GM12878 (cell line): ENCODE data around the gene SAMD4A. TPM values are rescaled to one million over a fixed set of nuclear protein-coding genes. Genes with fewer than 3 reads are reported as not detected.
A peak's percentile ranks its signal among the peaks of the same experiment; 100 is the strongest.

Experiments
- ATAC-seq: fragments of 200-7000 bp; cut with Tn5 transposase; 3 replicates; pipeline ENCODE4 v1.9.1; 2020; ENCODE audit warnings: mild to moderate bottlenecking, moderate library complexity
- BruUV-seq: library from RNA; stranded (reverse); fragments of 400-500 nt; replicated peaks from 2 replicates; lab custom pipeline; 2021; lab: Mats Ljungman, UMichigan
- CTCF ChIA-PET: fragments of 300-600 bp; sonication (Branson Sonifier 250); formaldehyde crosslinking; extraction: SDS; loops from one replicate; lab custom pipeline; 2021; ENCODE audit warnings: inconsistent platforms; lab: Yijun Ruan, JAX
- POLR2A ChIA-PET: fragments of 350-600 bp; formaldehyde crosslinking; extraction: SDS; loops from one replicate; lab custom pipeline; 2021; ENCODE audit warnings: inconsistent platforms; lab: Charles Lee
- RAD21 ChIA-PET: fragments of 300-600 bp; sonication (Branson Sonifier 250); formaldehyde crosslinking; loops from one replicate; lab custom pipeline; 2023; ENCODE audit warnings: antibody characterized with exemption; ENCODE audit not compliant: unreplicated experiment; lab: Charles Lee
- SMC1A ChIA-PET: fragments of 300-600 bp; sonication (Branson Sonifier 250); formaldehyde crosslinking; loops from one replicate; lab custom pipeline; 2023; ENCODE audit not compliant: unreplicated experiment, uncharacterized antibody; lab: Charles Lee
- DNase-seq: peaks from one replicate; pipeline ENCODE4 v3.0.0-alpha.2; 2011; ENCODE audit warnings: low read depth, low spot score
- FAIRE-seq: peaks from 3 replicates; lab custom pipeline; 2011; peaks lifted over from hg19 to GRCh38; lab: Jason Lieb, UNC
- H2AFZ ChIP-seq: 2 replicates; pipeline ENCODE4 v1.6.0; 2011; ENCODE audit warnings: low read depth, low read length, control low read depth; ENCODE audit not compliant: control insufficient read depth
- H3K27ac ChIP-seq: 2 replicates; pipeline ENCODE4 v1.5.1; 2011; ENCODE audit warnings: control low read depth; ENCODE audit not compliant: control insufficient read depth, insufficient read depth
- H3K27me3 ChIP-seq, 2 experiments: replicated peaks in 1 of 2; 2 replicates each; pipeline versions ENCODE4 v1.6.0 to v1.6.1; 2011; ENCODE audit warnings: low read length in 1 of 2; ENCODE audit not compliant: control insufficient read depth in 2 of 2, insufficient read depth in 2 of 2
- H3K36me3 ChIP-seq, 2 experiments: 2 replicates each; pipeline ENCODE4 v1.5.1; 2011; ENCODE audit warnings: low read length in 1 of 2; ENCODE audit not compliant: control insufficient read depth in 2 of 2, insufficient read depth in 2 of 2
- H3K4me1 ChIP-seq: 2 replicates; pipeline ENCODE4 v1.6.1; 2011; ENCODE audit warnings: mild to moderate bottlenecking, low read length, moderate library complexity, mixed read lengths; ENCODE audit not compliant: control insufficient read depth, insufficient read depth
- H3K4me2 ChIP-seq: 2 replicates; pipeline ENCODE4 v1.6.0; 2011; ENCODE audit warnings: control low read depth; ENCODE audit not compliant: control insufficient read depth, insufficient read depth
- H3K4me3 ChIP-seq: fragments of 200-600 bp; sonication (generic); 2 replicates; pipeline ENCODE4 v1.5.1; 2016
- H3K79me2 ChIP-seq: 2 replicates; pipeline ENCODE4 v1.6.0; 2011; ENCODE audit warnings: low read length; ENCODE audit not compliant: control insufficient read depth, insufficient read depth
- H3K9ac ChIP-seq: 2 replicates; pipeline ENCODE4 v1.8.0; 2011; ENCODE audit warnings: low read length, control low read depth, mixed read lengths; ENCODE audit not compliant: control insufficient read depth, insufficient read depth
- H3K9me3 ChIP-seq: replicated peaks from 3 replicates; pipeline ENCODE4 v1.5.1; 2011; ENCODE audit warnings: mild to moderate bottlenecking, low read length; ENCODE audit not compliant: control insufficient read depth, insufficient read depth
- H4K20me1 ChIP-seq: 2 replicates; pipeline ENCODE4 v1.6.0; 2011; ENCODE audit not compliant: control insufficient read depth, insufficient read depth
- EGR1 ChIP-seq, 2 experiments: IDR thresholded peaks; 1 replicate in 1 of 2; 2 replicates in 1 of 2; pipeline ENCODE4 v1.6.1; 2011 to 2012; ENCODE audit warnings: low read depth in 2 of 2, low read length in 2 of 2, borderline replicate concordance in 1 of 2, mild to moderate bottlenecking in 1 of 2, moderate library complexity in 1 of 2
- ESRRA ChIP-seq: IDR thresholded peaks from 2 replicates; pipeline ENCODE4 v1.6.1; 2012; ENCODE audit warnings: mild to moderate bottlenecking, low read length, improper control_type of control experiment
- HDAC2 ChIP-seq: fragments of 200-600 bp; sonication (generic); IDR thresholded peaks from 2 replicates; pipeline ENCODE4 v1.6.1; 2017
- JUNB ChIP-seq: IDR thresholded peaks from 2 replicates; pipeline ENCODE4 v1.6.1; 2016; ENCODE audit warnings: antibody characterized with exemption, mild to moderate bottlenecking
- KLF5 ChIP-seq: fragments of 450-650 bp; IDR thresholded peaks from 2 replicates; pipeline ENCODE4 v1.6.1; 2014; ENCODE audit warnings: mild to moderate bottlenecking; ENCODE audit not compliant: partially characterized antibody
- MYB ChIP-seq: fragments of 150-350 bp; IDR thresholded peaks from 2 replicates; pipeline ENCODE4 v1.6.1; 2014; ENCODE audit warnings: mild to moderate bottlenecking, low read depth, low read length, borderline replicate concordance
- RUNX3 ChIP-seq: IDR thresholded peaks from 2 replicates; pipeline ENCODE4 v1.6.1; 2012; ENCODE audit warnings: low read length, inconsistent platforms
- SIN3A ChIP-seq: IDR thresholded peaks from 2 replicates; pipeline ENCODE4 v1.6.1; 2012; ENCODE audit warnings: low read depth, low read length, improper control_type of control experiment
- SPI1 ChIP-seq: IDR thresholded peaks from 2 replicates; pipeline ENCODE4 v1.6.1; 2011; ENCODE audit warnings: low read depth, mild to moderate bottlenecking, low read length, moderate library complexity, borderline replicate concordance; ENCODE audit not compliant: insufficient read depth
- WGBS: methylation state at CpG from one replicate; pipeline ENCODE4 v1.1.6; 2016; ENCODE audit warnings: low lambda C conversion rate; ENCODE audit not compliant: insufficient replicate concordance, insufficient coverage; ENCODE audit errors: missing lambda C conversion rate; 5-methylcytosine and 5-hydroxymethylcytosine counted together
- in situ Hi-C: fragments of 300-500 bp; cut with MboI; formaldehyde crosslinking; loops from 9 replicates; pipeline ENCODE4 v1.14.3; 2018; ENCODE audit warnings: mixed read lengths
- intact Hi-C: fragments of 100-400 bp; cut with micrococcal nuclease; formaldehyde crosslinking; loops from one replicate; pipeline ENCODE4 v1.14.2; 2022; ENCODE audit not compliant: unreplicated experiment
- polyA plus RNA-seq, 11 experiments: library from polyadenylated mRNA; depleted of rRNA in 4 of 11; unstranded in 6 of 11; stranded (reverse) in 5 of 11; fragments of >200 nt; fragmentation: Nextera tagmentation in 4 of 11; fragmentation: Illumina TruSeq in 1 of 11; extraction: Ambion mirVana in 4 of 11; extraction: Trizol in 1 of 11; gene quantifications; 1 replicate in 1 of 11; 2 replicates in 10 of 11; pipeline versions ENCODE4 v1.2.1 to v1.2.3, GENCODE V29; 2011 to 2016; ENCODE audit warnings: inconsistent platforms in 2 of 11, missing spikeins in 2 of 11, low read depth in 1 of 11
- total RNA-seq, 4 experiments: library from RNA; depleted of rRNA in 3 of 4; stranded (reverse); fragments of >200 nt in 3 of 4; fragmentation: Illumina TruSeq in 1 of 4; extraction: Trizol in 1 of 4; gene quantifications; 2 replicates each; pipeline versions ENCODE4 v1.2.1 to v1.2.3, GENCODE V29; 2013 to 2021

SAMD4A gene
- total and polyA plus RNA-seq, 10 of the 15 experiments (the other 5 are each of a cell fraction or from before 2014, with no cell fraction given): 0.05 to 0.56 (median 0.31) TPM

DNA sequence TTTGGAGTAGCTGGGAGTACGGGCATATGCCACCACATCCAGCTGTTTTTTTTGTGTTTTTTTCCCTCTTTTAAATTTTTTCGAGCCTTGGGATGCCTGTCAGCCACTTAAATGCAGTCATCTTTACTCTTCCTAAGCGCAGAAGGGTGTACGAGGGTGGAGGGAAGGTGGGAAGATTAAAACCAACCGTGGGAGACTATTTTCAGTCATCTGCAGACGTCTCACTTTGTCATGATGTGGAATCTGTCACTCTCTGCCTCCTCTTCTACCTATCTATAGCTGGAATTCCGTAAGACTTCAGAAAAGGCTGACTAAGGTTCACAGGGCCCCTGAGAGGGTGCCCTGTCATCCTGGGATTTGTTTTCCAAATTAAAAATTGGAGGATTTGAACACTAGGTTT lies 105.3 kb downstream of the SAMD4A start (continued):
- TF ChIP-seq EGR1 (IDR thresholded peaks at IDR 0.05; ENCODE audit: borderline replicate concordance in 1 of 2, low read depth in 2 of 2, low read length in 2 of 2): no peak
- TF ChIP-seq RUNX3: no peak
- no peak for TF ChIP-seq MYB
- no peak for TF ChIP-seq HDAC2
- TF ChIP-seq SIN3A: no peak

DNA sequence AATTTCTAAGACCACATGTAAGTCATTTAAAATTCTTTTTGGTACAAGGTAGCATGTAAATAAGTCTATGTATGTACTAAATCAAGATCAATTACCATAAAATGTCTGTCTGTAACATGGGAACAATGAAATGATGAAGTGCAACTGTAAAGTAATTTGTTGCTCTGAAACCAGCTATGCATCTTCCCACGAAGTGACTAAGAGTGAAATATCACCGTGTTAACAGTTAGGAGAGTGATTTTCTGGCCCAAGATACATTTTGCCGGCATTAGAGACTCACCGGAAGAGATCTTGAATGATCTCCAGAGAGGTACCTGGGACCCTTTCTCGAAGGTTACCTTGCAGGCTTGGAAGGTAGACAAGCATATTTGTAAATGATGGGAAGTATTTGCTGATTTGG lies 105.8 kb downstream of the SAMD4A start:
- SMC1A ChIA-PET: interaction anchor here (0.7 kb wide), 1 partner anchor 9 kb away, joined by 4 read pairs; no protein-coding TSS in a partner anchor

More for the DNA sequence above, 105.8 kb downstream of the SAMD4A start:
- no peak overlapping the region for H3K4me2 ChIP-seq
- H3K79me2 ChIP-seq: no peaks in the 10 kb centered on the region
- no peak overlapping the region for H2AFZ ChIP-seq
- no peak for FAIRE-seq
- ChIA-PET RAD21 (no interaction called here), CTCF (interaction anchor here (0.8 to 1.6 kb wide), 3 partner anchors 18 to 108 kb away, joined by 5 to 6 read pairs (median 5); no protein-coding TSS in a partner anchor), POLR2A (interaction anchor here (0.6 kb wide), 1 partner anchor 411 kb away, joined by 5 read pairs; no protein-coding TSS in a partner anchor)
- DNase-seq: no peak
- no peak overlapping the region for H3K27ac ChIP-seq
- H3K9me3 ChIP-seq: no peaks in the 10 kb centered on the region
- 47% methylated on average over 5 of the region's 5 CpGs for WGBS
- in situ Hi-C loops (no loop called here), intact Hi-C loops (no loop called here)
- no peaks in the 10 kb centered on the region for H3K36me3 ChIP-seq
- H3K4me1 ChIP-seq: peaks cover 14% of the 10 kb centered on the region
- H3K27me3 ChIP-seq: no peaks in the 10 kb centered on the region
- ATAC-seq: peak; percentile 65
- no peak overlapping the region for H3K9ac ChIP-seq
- no peak for TF ChIP-seq KLF5
- peak; percentile 21; the same call in 1 of the 2 replicates for TF ChIP-seq JUNB
- no peak for TF ChIP-seq ESRRA
- 0 out of 2 replicates have a peak, but pooled peaks have one; percentile 23 for TF ChIP-seq SPI1
- no peak overlapping the region for H3K4me3 ChIP-seq
- H4K20me1 ChIP-seq: no peaks in the 10 kb centered on the region
- BruUV-seq: no TSS peak
